ENCODE measurements around the gene FZD4.
"Not testable (repeated sequence)": the region's sequence is repeated elsewhere in the genome, so short reads cannot be mapped to it uniquely, and the experiment has no call there.

The FZD4 gene

DNA sequence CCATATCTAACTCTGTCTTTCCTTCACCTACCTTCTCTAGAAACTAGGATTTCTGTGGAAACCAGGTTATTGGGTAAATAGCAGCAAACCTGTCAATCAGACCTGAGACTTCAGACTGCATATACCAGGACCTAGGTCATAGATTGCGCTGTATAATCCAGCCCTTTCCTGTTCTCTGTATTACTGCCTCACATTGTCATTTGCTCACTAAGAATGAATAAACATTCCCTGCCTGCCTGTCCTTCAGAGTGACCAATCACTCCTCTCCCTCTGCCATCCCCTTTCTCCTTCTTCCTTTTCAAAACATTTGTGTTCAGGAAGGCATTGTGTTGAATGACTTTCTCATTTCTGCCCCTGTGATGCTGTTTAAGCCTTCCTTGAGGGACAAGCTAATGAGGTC, 14.1 kb upstream of the FZD4 start:
- no peak for DNase-seq

DNA sequence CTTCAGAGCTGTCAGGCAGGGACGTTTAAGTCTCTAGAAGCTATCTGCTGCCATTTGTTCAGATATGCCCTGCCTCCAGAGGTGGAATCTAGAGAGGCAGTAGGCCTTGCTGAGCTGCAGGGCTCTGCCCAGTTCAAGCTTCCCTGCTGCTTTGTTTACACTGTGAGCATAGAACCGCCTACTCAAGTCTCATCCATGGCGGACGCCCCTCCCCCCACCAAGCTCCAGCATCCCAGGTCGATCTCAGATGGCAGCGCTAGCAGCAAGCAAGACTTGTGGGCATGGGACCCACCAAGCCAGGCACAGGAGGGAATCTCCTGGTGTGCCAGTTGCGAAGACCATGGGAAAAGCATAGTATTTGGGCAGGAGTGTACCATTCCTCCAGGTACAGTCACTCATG, 12.4 kb upstream of the FZD4 start:
- not testable (repeated sequence) for DNase-seq

DNA sequence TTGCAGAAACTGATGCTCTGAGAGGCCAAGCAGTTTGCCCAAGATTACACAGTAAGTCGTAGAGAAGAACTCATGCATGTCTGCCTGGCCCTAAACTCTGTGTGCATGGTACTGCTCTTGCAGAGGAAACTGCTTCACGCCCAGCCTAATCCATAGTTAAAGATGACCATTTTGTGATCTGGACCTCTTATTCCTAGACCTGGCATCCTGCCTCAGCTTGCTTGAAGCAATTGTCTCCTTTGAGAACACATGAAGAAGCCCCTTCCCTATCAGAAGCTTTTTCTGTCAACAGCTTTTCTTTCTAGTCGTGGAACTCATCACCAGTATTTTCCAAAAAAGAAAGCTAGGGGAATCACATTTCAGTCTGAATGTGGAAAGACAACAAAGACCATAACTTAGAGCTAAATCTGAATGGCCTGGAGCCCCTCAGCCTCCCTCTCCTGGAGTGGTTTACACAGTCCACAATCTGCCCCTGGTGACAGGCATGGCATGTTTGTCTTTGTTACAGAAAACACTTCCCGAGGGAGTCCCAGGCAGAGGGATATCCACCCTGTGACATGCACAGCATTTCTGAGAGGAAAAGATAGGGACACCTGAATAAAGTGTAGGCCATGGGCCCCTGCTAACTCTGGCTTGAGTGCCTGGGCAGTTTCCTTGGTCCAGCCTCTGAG, 2.9 kb upstream of the FZD4 start:
- no peak for DNase-seq

DNA sequence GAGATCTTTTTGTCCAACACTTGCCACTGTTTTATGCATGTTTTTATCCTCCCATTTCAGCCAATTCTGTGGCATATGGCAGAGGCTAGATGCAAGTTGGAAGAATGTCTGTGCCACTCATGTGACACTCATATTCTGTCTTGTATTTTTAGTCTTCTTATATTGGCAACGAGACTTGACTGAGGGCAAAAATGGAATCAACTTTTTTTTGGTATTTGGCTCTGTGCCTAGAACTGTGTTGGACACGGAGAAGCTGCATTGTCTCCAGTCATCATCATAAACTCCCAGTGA, 1.7 kb upstream of the FZD4 start:
- DNase-seq: no peak

DNA sequence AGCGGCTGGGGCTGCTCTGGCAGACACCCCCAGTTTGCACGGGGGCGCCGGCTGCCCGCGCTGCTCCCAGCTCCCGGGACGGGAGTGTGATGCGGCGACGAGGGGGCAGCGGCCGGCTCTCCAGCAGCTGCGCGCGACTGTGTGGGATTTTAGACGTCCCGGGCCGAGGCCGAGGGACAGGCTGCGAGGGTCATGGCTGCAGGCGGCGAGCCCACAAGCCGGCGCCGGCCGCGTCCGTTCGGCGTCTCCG, 159 bp downstream of the FZD4 start:
- DNase-seq: no peak

DNA sequence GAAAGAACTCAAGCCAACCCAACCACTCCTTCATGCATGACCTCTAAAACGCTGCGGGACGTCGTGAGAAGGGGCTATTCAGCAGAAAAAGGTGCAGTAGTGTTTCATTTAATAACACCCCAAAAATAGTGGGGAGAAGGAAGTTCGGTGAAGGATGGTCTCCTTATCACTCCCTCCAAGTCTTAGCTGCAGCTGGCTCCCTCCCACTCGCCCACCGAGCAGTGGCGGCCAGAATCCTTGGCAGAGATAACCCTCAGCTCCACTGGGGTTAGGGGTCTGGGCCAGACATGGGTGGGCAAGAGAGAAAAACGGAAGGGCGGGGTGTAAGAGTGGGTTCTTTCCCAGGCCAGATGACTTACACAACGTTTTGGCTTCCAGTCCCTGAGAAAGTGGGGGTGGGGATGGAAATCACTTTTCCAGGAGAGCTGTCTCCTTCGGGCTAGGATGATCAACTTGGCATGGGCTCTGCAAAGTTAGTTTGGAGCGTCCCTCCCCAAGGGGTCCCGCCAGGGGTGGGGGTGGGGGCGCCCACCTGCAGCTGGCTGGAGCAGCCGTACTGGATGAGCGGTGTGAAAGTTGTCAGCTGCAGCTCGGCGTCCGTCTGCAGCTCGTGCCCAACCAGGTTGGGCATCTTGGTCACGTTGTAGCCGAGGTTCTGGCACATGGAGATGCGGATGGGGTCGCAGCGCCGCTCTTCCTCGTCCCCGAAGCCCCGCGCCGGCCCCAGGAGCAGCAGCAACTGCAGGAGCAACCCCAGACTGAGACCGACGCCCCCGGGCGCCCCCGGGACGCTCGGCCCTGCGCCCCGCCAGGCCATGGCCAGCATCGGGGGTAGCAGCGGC, 705 bp downstream of the FZD4 start:
- DNase-seq: no peak

DNA sequence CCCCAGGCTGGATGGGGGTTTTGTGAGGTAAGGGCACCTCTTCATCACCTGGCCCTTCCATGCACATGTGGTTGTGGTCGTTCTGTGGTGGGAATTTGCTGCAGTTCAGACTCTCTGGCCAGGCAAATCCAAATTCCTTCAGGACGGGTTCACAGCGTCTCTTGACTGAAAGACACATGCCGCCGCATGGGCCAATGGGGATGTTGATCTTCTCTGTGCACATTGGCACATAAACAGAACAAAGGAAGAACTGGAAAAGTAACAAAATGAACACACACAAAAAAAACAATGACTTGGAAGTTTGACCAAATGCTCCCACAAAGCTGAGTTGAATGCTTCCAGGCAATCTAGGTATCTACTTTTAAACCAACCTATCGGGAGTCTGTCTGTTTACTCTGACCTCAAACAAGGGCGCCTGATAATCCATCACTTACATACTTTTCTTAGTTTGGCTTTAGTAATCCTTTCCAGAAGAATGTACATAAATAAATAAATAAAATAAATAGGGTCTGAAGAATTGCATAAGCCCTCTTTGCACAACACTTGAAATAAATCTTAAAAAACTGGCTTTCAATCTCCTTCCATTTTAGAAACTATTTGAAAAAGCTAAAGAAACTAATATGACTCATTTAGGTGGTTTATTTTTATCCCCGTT, 2.8 kb downstream of the FZD4 start:
- no peak for DNase-seq

DNA sequence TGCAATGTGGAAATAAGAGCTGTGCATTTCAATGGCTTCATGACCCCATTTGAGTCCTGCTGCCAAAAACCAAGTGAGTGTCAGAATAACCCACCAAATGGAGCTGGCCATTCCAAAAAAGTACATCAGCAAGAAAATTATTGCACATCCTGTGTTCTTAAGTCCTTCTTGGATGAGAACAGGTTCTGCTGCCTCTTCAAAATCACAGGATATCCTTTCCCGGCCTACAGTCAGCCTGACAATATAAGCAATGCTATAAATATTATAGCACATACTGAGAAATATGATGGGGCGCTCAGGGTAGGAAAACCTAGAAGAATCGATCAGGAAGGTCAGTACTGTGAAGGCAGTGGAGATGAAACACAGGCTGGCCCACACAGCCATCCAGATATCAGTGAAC, 3.5 kb downstream of the FZD4 start:
- no peak for DNase-seq

DNA sequence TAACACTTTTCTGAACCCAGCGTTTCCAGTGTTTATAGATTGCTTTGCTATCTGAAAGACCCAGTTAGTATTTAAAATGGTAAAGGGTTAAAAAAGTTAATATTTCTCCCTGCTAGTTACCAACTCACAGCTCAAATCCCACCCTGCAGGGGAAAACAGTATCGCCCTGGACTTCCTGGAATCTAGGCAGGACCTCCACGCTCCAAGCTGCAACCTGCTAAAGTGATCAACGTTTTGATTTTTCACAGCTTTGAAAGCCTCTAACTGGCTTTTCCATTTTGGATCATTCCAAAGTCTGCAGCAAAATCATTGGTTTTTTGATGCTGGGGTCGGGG, 4.6 kb downstream of the FZD4 start:
- no peak for DNase-seq

DNA sequence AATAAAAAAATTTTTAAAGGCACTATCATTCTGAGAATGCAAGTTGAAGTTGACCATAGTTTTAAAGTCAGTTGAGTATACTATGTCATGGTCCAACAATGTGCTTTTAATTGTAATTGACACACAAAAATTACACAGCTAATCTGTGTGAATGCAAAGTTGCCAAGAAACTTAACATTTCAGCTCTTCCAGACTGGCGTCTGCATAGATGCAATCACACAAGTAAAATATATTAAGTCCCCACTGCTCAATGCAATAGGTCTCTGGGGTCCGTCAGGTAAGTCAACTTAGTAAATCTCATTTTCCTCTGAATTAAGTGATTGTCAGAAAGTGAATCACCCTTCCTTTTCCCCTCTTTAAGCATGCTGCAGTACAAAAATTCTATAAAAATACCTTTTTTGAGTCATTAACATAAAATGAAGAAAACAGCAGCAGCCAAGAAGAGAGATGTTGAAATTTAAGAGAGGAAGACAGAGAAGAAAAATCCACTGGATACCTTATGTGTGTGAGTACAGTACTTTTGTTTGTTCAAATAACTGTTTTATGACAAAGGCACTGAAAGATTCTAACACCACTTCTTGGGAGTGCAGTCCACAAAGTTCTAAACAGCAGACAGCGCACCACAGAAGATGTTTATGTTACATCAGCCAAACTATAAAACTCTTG, 5.1 kb downstream of the FZD4 start:
- no peak for DNase-seq

DNA sequence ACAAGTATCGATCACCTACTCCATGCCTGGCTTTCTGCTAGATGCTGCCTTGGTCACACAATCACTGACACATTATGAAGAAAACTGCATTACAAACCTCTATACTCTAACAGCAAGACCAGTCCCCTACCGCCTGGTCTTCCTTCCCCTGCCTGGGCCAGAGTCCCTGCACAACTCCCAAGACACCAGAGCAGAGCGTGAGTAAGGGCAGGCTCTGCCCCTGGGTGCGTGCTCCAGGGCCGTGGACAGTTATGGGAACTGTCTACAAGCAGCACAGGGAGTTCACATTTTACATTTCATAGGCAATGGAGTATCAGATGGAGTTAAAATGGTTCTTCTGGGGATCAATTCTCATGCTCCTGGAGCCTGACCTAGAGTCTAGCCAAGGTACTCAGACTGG, 6.5 kb downstream of the FZD4 start:
- no peak for DNase-seq

DNA sequence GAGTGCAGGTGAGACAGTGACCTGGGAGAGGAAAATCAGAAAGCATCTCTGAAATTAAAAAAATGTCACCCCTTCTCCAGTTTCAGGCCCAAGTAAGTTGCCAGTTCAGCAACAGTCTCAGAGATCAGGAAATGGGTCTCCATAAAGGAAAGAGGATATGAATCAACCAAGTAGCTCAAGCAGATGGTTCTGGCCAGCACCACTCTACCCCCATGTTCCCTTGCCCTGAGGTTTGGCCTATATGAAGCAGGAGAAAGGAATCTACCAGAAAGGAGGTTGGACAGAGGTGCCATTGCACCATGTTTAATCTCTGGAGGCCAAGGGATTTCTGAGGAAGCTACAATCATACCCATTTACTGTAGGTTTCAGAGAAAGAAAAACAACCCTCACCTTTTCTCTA, 7.7 kb downstream of the FZD4 start:
- no peak for DNase-seq

DNA sequence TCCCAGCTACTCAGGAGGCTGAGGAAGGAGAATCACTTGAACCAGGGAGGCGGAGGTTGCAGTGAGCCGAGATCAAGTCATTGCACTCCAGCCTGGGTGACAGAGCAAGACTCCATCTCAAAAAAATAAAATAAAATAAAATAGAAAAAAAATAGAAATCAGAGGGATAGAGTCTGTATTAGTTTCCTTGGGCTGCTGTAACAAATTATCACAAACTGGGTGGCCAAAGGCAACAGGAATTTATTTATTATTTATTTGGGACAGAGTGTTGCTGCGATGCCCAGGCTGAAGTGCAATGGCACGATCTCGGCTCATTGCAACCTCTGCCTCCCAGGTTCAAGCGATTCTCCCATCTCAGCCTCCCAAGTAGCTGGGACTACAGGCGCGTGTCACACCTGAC, 11.7 kb downstream of the FZD4 start:
- not testable (repeated sequence) for DNase-seq

DNA sequence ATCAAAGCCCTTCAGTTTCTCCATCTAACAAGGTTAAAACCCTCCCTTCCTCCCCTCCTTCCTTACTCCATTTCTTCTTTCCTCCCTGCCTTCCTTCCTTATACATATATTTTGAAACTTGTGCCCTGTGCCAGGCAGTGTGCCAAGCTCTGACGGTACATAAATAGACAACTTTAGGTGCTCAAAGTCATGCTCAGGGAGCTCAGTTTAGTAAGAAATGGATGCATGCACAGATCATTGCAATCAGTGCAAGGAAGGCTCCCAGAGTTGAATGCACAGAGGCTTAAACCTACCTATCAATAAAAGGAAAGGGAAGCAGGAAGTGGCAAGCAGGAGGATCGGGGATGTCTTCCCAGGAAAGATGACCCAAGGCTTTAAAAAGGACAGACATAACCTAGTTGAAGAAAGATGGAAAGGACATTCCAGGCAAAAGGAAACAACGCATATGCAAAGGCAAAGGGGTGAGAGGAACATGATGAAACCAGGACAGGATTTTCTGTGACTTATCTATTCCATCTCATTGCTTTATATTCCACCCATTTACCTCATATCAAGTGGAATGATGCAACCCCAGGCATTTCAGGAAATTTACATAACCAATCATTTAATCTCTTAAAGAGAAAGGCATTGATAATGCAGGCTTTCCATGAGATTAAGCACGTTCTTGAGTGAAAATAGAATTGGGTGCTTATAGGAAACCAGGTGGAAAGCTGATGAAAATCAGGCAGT, 13.2 kb downstream of the FZD4 start:
- DNase-seq: no peak

DNA sequence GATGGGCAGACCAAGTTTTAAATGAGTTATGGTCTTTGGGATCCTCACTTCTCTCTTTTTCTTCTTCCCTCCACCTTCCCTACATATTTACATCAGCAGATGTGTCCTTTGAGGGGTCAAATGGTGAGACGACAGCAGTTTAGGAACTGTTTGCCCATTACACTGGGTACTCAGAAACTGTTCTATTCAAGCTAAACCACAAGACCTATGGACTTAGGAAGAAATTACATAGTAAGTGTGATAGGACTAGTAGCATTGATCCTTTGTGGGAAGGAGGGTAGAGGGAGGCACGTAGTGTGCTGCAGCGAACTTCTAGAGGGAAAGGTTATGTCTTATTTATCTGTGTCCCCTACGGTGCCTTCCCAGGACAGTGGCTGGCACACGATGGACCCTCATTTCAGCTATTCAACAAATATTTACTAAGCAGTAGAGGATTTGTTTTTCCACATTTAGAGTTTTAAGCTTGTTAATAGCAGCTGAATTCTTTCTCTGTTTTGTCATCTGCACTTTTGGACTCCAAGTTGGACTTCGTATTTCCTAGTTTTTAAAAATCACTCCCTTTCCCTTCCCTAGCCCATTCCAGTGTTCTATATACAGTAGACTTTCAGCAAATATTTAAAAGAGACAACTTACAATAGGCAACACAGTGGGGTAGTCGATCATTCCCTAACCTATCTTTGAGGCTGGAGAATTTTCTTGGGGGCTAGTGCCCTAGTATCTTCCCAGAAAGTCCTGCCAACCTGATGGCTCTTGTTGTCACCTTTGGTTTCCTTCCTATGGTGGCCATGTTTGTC, 13.9 kb downstream of the FZD4 start:
- DNase-seq: no peak

DNA sequence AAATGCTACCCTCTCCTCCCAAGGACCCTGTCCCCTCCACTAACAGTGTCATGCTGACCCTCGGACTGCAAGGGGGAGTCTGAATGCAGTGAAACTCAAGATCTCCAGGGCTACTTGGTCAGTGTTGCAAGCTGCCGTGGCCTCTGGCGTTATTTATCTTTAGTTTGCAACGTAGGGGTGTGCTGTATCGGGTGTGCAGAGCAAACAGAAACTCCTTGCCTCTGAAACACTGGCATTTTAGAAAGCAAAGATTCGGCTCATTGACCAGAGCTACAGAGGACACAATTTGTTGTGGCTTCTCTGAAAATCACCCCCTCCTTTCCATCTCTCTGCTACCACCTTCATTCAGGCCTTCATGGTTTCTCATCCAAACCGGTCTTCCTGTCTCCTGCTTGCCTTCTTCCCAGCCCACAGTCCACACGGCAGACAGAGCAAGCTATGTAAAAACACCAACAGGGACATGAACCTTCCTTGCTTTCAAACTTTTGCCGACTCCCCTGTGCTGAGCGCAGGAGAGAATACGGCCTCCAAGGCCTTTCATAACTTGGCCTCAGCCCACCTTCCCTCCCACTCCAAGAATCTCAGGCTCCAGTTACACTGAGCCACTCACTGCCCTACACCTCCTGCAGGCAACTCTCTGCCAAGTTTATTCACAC, 14.9 kb downstream of the FZD4 start:
- DNase-seq: no peak

DNA sequence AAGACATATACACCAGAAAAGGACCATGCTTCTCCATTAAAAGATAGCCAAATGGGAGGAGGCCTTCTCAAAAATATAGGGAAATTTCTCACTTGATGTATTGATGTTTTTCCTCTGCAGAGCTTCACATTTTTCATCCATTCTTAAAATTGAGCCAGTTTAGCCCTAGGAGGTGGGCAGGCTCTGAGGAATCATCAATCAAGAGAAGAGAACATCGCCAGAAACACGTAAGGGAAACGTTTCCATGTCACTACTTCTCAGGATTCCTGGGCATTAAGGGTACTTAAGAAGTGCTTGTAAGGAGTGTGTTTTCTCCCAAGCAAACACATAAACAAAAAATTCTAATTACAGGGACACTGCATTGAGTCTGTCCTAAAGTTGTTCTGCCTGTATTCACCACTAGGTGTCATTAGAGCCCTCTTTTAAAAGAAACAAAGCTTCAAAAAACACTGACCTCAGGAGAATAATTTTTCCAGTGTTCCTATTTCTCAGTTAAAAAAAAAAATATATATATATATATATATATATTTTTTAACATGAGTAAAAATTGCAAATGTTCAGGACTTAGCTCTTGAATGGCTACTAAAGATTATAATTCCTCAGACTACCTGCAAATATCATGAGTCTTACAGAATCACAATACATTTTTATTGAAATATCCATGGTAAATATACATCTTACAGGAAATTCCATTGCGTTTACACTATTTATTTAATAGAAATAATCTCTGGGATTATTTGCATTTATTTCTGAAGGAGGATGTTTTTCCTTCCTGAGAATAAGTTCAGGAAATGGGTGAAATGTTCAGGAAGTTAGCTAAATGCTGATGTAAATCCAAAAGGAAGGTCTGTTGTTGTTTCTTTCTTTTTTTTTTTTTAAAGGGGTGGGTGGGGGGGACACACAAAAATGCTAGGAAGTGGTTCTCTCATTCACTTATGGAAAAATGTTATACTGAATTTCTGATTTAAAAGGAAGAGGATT, 16.0 kb downstream of the FZD4 start:
- peak; percentile 72 for DNase-seq

DNA sequence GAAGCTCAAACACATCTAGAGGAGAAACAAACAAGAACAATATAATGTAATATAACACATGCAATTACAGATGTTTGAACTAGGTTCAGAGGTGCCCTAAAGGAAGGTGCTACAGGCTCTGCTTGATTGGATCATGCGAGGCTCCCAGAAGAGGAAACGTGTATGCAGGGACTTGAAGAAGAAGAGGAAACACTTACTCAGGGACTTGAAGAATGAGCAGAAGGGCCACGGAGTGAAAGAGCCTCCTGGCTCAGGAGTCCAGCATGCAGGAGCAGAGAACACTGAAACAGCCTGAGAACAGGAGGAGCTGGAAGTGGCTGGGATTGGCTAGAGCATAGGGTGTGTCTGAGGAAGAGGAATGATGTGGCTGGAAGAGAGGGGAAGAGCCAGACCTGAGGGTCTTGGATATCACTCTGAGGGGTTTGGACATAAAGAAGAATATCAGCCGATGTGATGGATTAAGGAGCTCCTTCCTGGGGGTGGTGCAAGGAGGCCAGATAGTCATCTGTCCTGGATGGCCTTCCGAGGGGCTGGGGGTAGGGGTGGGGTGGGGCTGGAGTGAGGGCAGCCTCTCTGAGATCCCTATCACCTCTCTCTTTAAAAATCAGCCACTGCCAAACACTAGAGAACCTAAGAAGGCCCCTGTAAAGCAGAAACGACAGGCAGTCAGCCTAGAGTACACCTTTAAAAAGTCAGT, 16.8 kb downstream of the FZD4 start:
- DNase-seq: no peak

DNA sequence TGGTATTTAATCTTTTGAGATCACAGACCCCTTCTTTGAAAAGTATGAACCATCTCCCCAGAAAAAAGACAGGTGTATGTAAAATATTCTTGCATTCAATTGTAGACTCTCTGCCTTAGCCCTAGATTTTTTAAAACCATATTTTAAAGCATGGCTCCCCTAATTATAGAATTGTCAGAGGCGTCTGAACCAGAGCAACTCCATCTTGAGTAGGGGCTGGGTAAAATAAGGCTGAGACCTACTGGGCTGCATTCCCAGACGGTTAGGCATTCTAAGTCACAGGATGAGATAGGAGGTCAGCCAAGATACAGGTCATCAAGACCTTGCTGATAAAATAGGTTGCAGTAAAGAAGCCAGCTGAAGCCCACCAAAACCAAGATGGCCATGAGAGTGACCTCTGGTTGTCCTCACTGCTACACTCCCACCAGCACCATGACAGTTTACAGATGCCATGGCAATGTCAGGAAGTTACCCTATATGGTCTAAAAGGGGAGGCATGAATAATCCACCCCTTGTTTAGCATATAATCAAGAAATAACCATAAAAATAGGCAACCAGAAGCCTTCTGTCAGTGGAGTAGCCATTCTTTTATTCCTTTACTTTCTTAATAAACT, 17.9 kb downstream of the FZD4 start:
- not testable (repeated sequence) for DNase-seq

Measured in hematopoietic multipotent progenitor cell treated with erythropoietin and hydrocortisone succinate and interleukin-3 and kit ligand, for 8 days (in vitro differentiated cells).